ENCODE data around the gene PER1. TPM values are rescaled to one million over a fixed set of nuclear protein-coding genes. Genes with fewer than 3 reads are reported as not detected.

Gene PER1
- total RNA-seq, 1 experiment from 2014 or later, result 25.0 TPM

DNA sequence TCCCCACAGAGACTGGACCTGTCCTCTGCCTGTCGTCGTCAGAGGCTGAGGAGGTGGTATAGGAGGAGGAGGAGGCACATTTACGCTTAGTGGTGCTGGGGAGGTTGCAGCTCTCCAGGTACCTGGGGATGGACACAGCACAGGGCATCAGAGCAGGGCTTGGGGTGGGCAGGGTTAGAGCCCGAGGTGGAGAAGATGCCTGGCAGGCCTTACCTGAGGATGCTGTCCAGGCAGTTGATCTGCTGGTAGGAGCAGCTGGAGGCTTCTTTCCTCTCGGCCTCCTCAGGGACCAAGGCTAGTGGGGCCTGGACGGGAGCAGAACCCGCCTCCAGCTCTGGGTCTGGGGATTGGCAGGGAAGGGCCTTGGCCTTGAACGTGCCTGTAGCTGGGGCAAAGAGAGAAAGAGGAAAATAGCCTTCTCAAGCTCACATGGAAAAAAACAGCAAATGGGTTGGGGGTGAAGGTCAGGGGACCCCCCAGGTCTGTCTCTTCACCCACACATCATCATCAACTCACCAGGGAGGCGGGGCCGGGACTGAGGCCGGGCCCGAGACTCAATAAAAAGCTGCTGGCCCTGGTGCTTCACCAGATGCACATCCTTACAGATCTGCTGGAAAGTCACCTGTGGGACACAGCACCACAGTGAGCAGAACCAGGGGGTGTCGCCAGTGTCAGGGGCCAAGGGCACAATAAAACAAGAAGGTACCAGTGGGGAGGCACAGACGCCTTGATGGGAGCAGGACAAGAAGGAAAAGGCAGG is 5.6 kb downstream of the PER1 start:
- Histone ChIP-seq H4K20me1 (ENCODE audit: low read length) (peaks cover 8% of the 10 kb centered on the region; the same call in 1 of the 2 replicates), H3K27me3 (ENCODE audit: low read length) (no peaks in the 10 kb centered on the region), H3K4me3 (ENCODE audit: low read length) (no peak overlapping the region), H3K4me1 (ENCODE audit: insufficient read depth, low read length) (peaks cover 5% of the 10 kb centered on the region), H3K4me2 (ENCODE audit: low read length) (no peak overlapping the region), H3K36me3 (ENCODE audit: low read depth, low read length) (peaks cover 4% of the 10 kb centered on the region; the same call in 1 of the 2 replicates), H3K9me2 (replicated peaks; ENCODE audit: low read length) (no peaks in the 10 kb centered on the region), H3K79me2 (ENCODE audit: low read length) (peaks cover 7% of the 10 kb centered on the region), H3F3A (ENCODE audit: low read length, unreplicated experiment) (no peaks in the 10 kb centered on the region), H3K9me3 (ENCODE audit: low read length) (no peaks in the 10 kb centered on the region), H3K27ac (ENCODE audit: low read length) (no peak overlapping the region), H3K9ac (ENCODE audit: low read length) (no peak overlapping the region), H2AFZ (ENCODE audit: low read length) (no peak overlapping the region)
- ChIA-PET CTCF (no interaction called here), POLR2A (ENCODE audit: unreplicated experiment) (no interaction called here)
- TF ChIP-seq, protein P1, sequence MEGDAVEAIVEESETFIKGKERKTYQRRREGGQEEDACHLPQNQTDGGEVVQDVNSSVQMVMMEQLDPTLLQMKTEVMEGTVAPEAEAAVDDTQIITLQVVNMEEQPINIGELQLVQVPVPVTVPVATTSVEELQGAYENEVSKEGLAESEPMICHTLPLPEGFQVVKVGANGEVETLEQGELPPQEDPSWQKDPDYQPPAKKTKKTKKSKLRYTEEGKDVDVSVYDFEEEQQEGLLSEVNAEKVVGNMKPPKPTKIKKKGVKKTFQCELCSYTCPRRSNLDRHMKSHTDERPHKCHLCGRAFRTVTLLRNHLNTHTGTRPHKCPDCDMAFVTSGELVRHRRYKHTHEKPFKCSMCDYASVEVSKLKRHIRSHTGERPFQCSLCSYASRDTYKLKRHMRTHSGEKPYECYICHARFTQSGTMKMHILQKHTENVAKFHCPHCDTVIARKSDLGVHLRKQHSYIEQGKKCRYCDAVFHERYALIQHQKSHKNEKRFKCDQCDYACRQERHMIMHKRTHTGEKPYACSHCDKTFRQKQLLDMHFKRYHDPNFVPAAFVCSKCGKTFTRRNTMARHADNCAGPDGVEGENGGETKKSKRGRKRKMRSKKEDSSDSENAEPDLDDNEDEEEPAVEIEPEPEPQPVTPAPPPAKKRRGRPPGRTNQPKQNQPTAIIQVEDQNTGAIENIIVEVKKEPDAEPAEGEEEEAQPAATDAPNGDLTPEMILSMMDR (conservative IDR thresholded peaks at IDR 0.05; ENCODE audit: low read depth, low read length), result no peak
- no peak for TF ChIP-seq EZH2 (IDR thresholded peaks at IDR 0.05; ENCODE audit: low read length, unreplicated experiment)
- TF ChIP-seq EZH2phosphoT487 (IDR thresholded peaks at IDR 0.05; ENCODE audit: borderline replicate concordance, low read length), result no peak
- intact Hi-C loops (cut with micrococcal nuclease), result no loop called here
- ATAC-seq, result no peak
- BruUV-seq (replicated peaks), result no TSS peak
- DNase-seq, result no peak

DNA sequence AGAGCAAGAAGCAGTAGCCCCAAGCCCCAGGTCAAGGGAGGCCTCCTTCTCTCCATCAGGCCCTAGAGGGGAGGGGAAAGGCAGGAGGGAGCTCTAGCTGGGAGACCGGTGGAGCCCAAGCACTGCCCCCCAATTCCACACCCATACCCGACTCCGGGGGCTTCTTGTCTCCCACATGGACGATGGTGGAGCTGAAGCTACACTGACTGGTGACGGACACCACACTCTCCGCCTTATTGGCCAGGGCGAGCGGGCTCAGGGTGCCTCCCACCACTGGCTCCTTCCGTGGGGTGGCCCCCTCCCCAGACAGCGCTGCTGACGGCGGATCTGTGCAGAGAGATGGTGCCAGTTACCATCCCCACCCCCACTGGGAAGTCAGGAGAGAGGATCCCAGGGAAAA is 6.4 kb downstream of the PER1 start:
- H3K27me3 ChIP-seq (ENCODE audit: low read length), result no peaks in the 10 kb centered on the region
- no peak overlapping the region for H3K27ac ChIP-seq (ENCODE audit: low read length)
- BruUV-seq (replicated peaks), result no TSS peak
- peaks cover 4% of the 10 kb centered on the region; the same call in 1 of the 2 replicates for H3K36me3 ChIP-seq (ENCODE audit: low read depth, low read length)
- H3K4me1 ChIP-seq (ENCODE audit: insufficient read depth, low read length), result peaks cover 2% of the 10 kb centered on the region
- ChIA-PET CTCF (no interaction called here), POLR2A (ENCODE audit: unreplicated experiment) (no interaction called here)
- no peak overlapping the region for H3K4me2 ChIP-seq (ENCODE audit: low read length)
- ATAC-seq (no peak), DNase-seq (no peak)
- no peaks in the 10 kb centered on the region for H3F3A ChIP-seq (ENCODE audit: low read length, unreplicated experiment)
- no peak overlapping the region for H3K9ac ChIP-seq (ENCODE audit: low read length)
- peaks cover 5% of the 10 kb centered on the region for H3K79me2 ChIP-seq (ENCODE audit: low read length)
- no peaks in the 10 kb centered on the region for H3K9me3 ChIP-seq (ENCODE audit: low read length)
- no peaks in the 10 kb centered on the region for H3K9me2 ChIP-seq (replicated peaks; ENCODE audit: low read length)
- H4K20me1 ChIP-seq (ENCODE audit: low read length), result peaks cover 6% of the 10 kb centered on the region; the same call in 1 of the 2 replicates
- no peak for TF ChIP-seq EZH2phosphoT487 (IDR thresholded peaks at IDR 0.05; ENCODE audit: borderline replicate concordance, low read length)
- no peak for TF ChIP-seq EZH2 (IDR thresholded peaks at IDR 0.05; ENCODE audit: low read length, unreplicated experiment)
- TF ChIP-seq, protein P1 (conservative IDR thresholded peaks at IDR 0.05; ENCODE audit: low read depth, low read length), result no peak
- no peak overlapping the region for H2AFZ ChIP-seq (ENCODE audit: low read length)
- intact Hi-C loops (cut with micrococcal nuclease), result no loop called here
- H3K4me3 ChIP-seq (ENCODE audit: low read length), result no peak overlapping the region
